K562 (cell line): Measurements from ENCODE around the gene SF3A2. TPM values are rescaled to one million over a fixed set of nuclear protein-coding genes. Genes with fewer than 3 reads are reported as not detected.

ENCODE experiments used
- ATAC-seq: fragments of 200-7000 bp; cut with Tn5 transposase; 3 replicates; pipeline ENCODE4 v1.9.1; 2020; ENCODE audit warnings: moderate library complexity
- BruUV-seq: library from RNA; stranded (reverse); fragments of 400-500 nt; replicated peaks from 2 replicates; lab custom pipeline; 2021; lab: Mats Ljungman, UMichigan
- CTCF ChIA-PET: fragments of 300-600 bp; formaldehyde crosslinking; extraction: SDS; loops from one replicate; lab custom pipeline; 2021; ENCODE audit warnings: low intra/inter-chr PET ratio; lab: Yijun Ruan, JAX
- POLR2A ChIA-PET: fragments of 300-600, 350-650 bp; sonication (Branson Sonifier 250); formaldehyde crosslinking; extraction: SDS; loops from one replicate; lab custom pipeline; 2021; ENCODE audit warnings: antibody characterized with exemption, inconsistent platforms; lab: Yijun Ruan, JAX
- DNase-seq, 4 experiments: peaks; one replicate each; pipeline versions ENCODE4 v3.0.0 to v3.0.0-alpha.2; 2011 to 2018; ENCODE audit warnings: low spot score in 3 of 4, mixed read lengths in 3 of 4; ENCODE audit errors: extremely low read depth in 1 of 4
- FAIRE-seq: peaks from 2 replicates; lab custom pipeline; 2011; peaks lifted over from hg19 to GRCh38; lab: Jason Lieb, UNC
- H2AFZ ChIP-seq: 2 replicates; pipeline ENCODE4 v1.6.0; 2011; ENCODE audit warnings: low read depth, low read length, control low read depth, inconsistent platforms
- H3K27ac ChIP-seq: fragments of 200-600 bp; 3 replicates; pipeline ENCODE4 v1.8.0; 2011; ENCODE audit warnings: low read depth, mild to moderate bottlenecking, control low read depth, inconsistent platforms, low read length, moderate library complexity, mixed read lengths; ENCODE audit errors: extremely low read depth
- H3K27me3 ChIP-seq, 2 experiments: fragments of 300-600 bp in 1 of 2; 2 replicates in 1 of 2; 3 replicates in 1 of 2; pipeline versions ENCODE4 v1.6.0 to v1.8.0; 2011; ENCODE audit warnings: inconsistent platforms in 2 of 2, low read length in 2 of 2, mild to moderate bottlenecking in 1 of 2, mixed read lengths in 1 of 2, moderate library complexity in 1 of 2; ENCODE audit not compliant: control insufficient read depth in 2 of 2, insufficient read depth in 2 of 2
- H3K36me3 ChIP-seq: fragments of 300-600 bp; 3 replicates; pipeline ENCODE4 v1.8.0; 2011; ENCODE audit warnings: mild to moderate bottlenecking, low read length, inconsistent platforms; ENCODE audit not compliant: control insufficient read depth, insufficient read depth
- H3K4me1 ChIP-seq, 2 experiments: fragments of 200-600 bp in 1 of 2; replicated peaks in 1 of 2; 2 replicates in 1 of 2; 3 replicates in 1 of 2; pipeline versions ENCODE4 v1.5.1 to v1.8.0; 2011; ENCODE audit warnings: inconsistent platforms in 2 of 2, low read length in 2 of 2, mild to moderate bottlenecking in 1 of 2, mixed read lengths in 1 of 2, moderate library complexity in 1 of 2; ENCODE audit not compliant: control insufficient read depth in 2 of 2, insufficient read depth in 2 of 2
- H3K4me2 ChIP-seq: 2 replicates; pipeline ENCODE4 v1.6.1; 2011; ENCODE audit warnings: low read length, control low read depth, inconsistent platforms, mixed read lengths; ENCODE audit not compliant: insufficient read depth
- H3K4me3 ChIP-seq: fragments of 200-600 bp; sonication (generic), shearing (Covaris generic); 2 replicates; pipeline ENCODE4 v1.5.1; 2016; ENCODE audit warnings: control low read depth, inconsistent platforms
- H3K79me2 ChIP-seq: fragments of 200-600 bp; 3 replicates; pipeline ENCODE4 v1.8.0; 2011; ENCODE audit warnings: low read length, inconsistent platforms; ENCODE audit not compliant: control insufficient read depth, insufficient read depth
- H3K9ac ChIP-seq, 2 experiments: 2 replicates each; pipeline versions ENCODE4 v1.6.0 to v1.6.1; 2011; ENCODE audit warnings: low read depth in 2 of 2, low read length in 2 of 2, control low read depth in 1 of 2, inconsistent platforms in 1 of 2, mild to moderate bottlenecking in 1 of 2, mixed read lengths in 1 of 2; ENCODE audit not compliant: insufficient read depth in 1 of 2
- H3K9me1 ChIP-seq: one replicate; pipeline ENCODE4 v1.6.0; 2011; ENCODE audit warnings: inconsistent platforms, mild to moderate bottlenecking, low read length, moderate library complexity; ENCODE audit not compliant: control insufficient read depth, insufficient read depth
- H3K9me3 ChIP-seq: replicated peaks from 2 replicates; pipeline ENCODE4 v1.5.1; 2011; ENCODE audit warnings: low read depth, low read length, inconsistent platforms; ENCODE audit not compliant: control insufficient read depth, insufficient read depth
- H4K20me1 ChIP-seq: replicated peaks from 2 replicates; pipeline ENCODE4 v1.6.1; 2011; ENCODE audit warnings: low read length, inconsistent platforms, mixed read lengths; ENCODE audit not compliant: control insufficient read depth, insufficient read depth
- ARID3A ChIP-seq: IDR thresholded peaks from 2 replicates; pipeline ENCODE4 v1.6.1; 2012; ENCODE audit warnings: low read depth, low read length, improper control_type of control experiment, borderline replicate concordance
- GTF3C2 ChIP-seq: IDR thresholded peaks from 3 replicates; pipeline ENCODE4 v1.6.1; 2011; ENCODE audit warnings: borderline replicate concordance, mild to moderate bottlenecking, moderate library complexity; ENCODE audit not compliant: insufficient read length; ENCODE audit errors: extremely low read depth
- HBP1 ChIP-seq: fragments of 450-650 bp; formaldehyde crosslinking; IDR thresholded peaks from 2 replicates; pipeline ENCODE4 v1.4.0; 2022; ENCODE audit warnings: missing genetic modification characterization
- HDAC2 ChIP-seq: fragments of 450-650 bp; IDR thresholded peaks from 2 replicates; pipeline ENCODE4 v1.6.1; 2016; ENCODE audit warnings: mild to moderate bottlenecking
- MAFK ChIP-seq: IDR thresholded peaks from 2 replicates; pipeline ENCODE4 v1.6.1; 2011; ENCODE audit warnings: low read length, improper control_type of control experiment
- MTA2 ChIP-seq: fragments of 450-650 bp; IDR thresholded peaks from 2 replicates; pipeline ENCODE4 v1.6.1; 2016; ENCODE audit warnings: low read depth
- POLR2G ChIP-seq: fragments of 200-400 bp; formaldehyde crosslinking; IDR thresholded peaks from 2 replicates; pipeline ENCODE4 v1.6.1; 2017; ENCODE audit warnings: low read depth, mild to moderate bottlenecking, antibody characterized with exemption, low read length, moderate library complexity
- PTTG1 ChIP-seq: fragments of 450-650 bp; IDR thresholded peaks from 2 replicates; pipeline ENCODE4 v1.6.1; 2016; ENCODE audit warnings: low read depth, mild to moderate bottlenecking, missing genetic modification characterization, missing compliant biosample characterization
- SMAD2 ChIP-seq: fragments of 150-350 bp; IDR thresholded peaks from 2 replicates; pipeline ENCODE4 v1.6.1; 2014; ENCODE audit warnings: low read depth, mild to moderate bottlenecking, low read length
- SRF ChIP-seq, 2 experiments: fragments of 250-450, 450-650 bp in 1 of 2; sonication (Bioruptor Pico) in 1 of 2; sonication (generic) in 1 of 2; formaldehyde crosslinking; IDR thresholded peaks; 2 replicates each; pipeline versions ENCODE4 v1.5.0 to v1.5.1; 2020 to 2022; ENCODE audit warnings: mild to moderate bottlenecking in 1 of 2, missing genetic modification reagents in 1 of 2
- STAG1 ChIP-seq: sonication (generic); formaldehyde crosslinking; IDR thresholded peaks from 2 replicates; pipeline ENCODE4 v1.5.0; 2020; ENCODE audit warnings: missing genetic modification reagents, borderline replicate concordance
- THRA ChIP-seq: fragments of 450-650 bp; IDR thresholded peaks from 2 replicates; pipeline ENCODE4 v1.6.1; 2017; ENCODE audit warnings: mild to moderate bottlenecking, moderate library complexity
- ZNF41 ChIP-seq: fragments of 250-450 bp; sonication (Bioruptor Pico); conservative IDR thresholded peaks from 2 replicates; pipeline ENCODE4 v1.4.0; 2020; ENCODE audit warnings: mild to moderate bottlenecking
- ZNF740 ChIP-seq, 3 experiments: fragments of 200-800 bp in 1 of 3; sonication (Bioruptor generic) in 1 of 3; sonication (generic) in 1 of 3; formaldehyde crosslinking in 1 of 3; IDR thresholded peaks; 2 replicates each; pipeline versions ENCODE4 v1.6.1 to v1.8.0; 2016 to 2022; ENCODE audit warnings: mild to moderate bottlenecking in 2 of 3, missing compliant biosample characterization in 2 of 3, missing genetic modification characterization in 2 of 3, missing genetic modification reagents in 1 of 3
- whole genome bisulfite sequencing: fragments of 100-300 bp; shearing (Covaris generic); methylation state at CpG from one replicate; pipeline ENCODE4 v1.1.6; 2016; ENCODE audit warnings: low coverage, mixed read lengths; ENCODE audit not compliant: insufficient coverage; ENCODE audit errors: missing lambda C conversion rate; 5-methylcytosine and 5-hydroxymethylcytosine counted together
- in situ Hi-C: fragments of 300-500 bp; cut with MboI; formaldehyde crosslinking; loops from 4 replicates; pipeline ENCODE4 v1.15.0; 2018; ENCODE audit warnings: inconsistent platforms, mixed read lengths
- intact Hi-C: fragments of 100-400 bp; cut with micrococcal nuclease; formaldehyde crosslinking; loops from 2 replicates; pipeline ENCODE4 v1.14.2; 2022
- polyA plus RNA-seq, 8 experiments: library from polyadenylated mRNA; depleted of rRNA in 4 of 8; stranded (reverse) in 5 of 8; unstranded in 3 of 8; fragments of >200 nt; fragmentation: Nextera tagmentation in 2 of 8; fragmentation: Illumina TruSeq in 1 of 8; extraction: Ambion mirVana in 2 of 8; extraction: Trizol in 1 of 8; gene quantifications; 2 replicates each; pipeline versions ENCODE4 v1.2.1 to v1.2.3, GENCODE V29; 2011 to 2014; ENCODE audit warnings: inconsistent platforms in 1 of 8, missing spikeins in 1 of 8
- total RNA-seq, 7 experiments: library from RNA; depleted of rRNA in 6 of 7; stranded (reverse); fragments of >200 nt in 6 of 7; fragmentation: Illumina TruSeq in 2 of 7; extraction: Trizol in 2 of 7; gene quantifications; 2 replicates each; pipeline versions ENCODE4 v1.2.1 to v1.2.3, GENCODE V29; 2011 to 2021; ENCODE audit warnings: low replicate concordance in 1 of 7

Gene SF3A2
- total and polyA plus RNA-seq, 9 of the 15 experiments (the other 6 are each of a cell fraction or from before 2014, with no cell fraction given): 0.17 to 194 (median 22.8) TPM

- peaks cover 37% of the 10 kb centered on the region; the same call in 2 of the 3 replicates for H3K36me3 ChIP-seq
- no peaks in the 10 kb centered on the region for H3K9me3 ChIP-seq
- DNase-seq: no peak
- no peak for ATAC-seq
- in situ Hi-C loops (no loop called here), intact Hi-C loops (no loop called here)
- no peaks in the 10 kb centered on the region for H3K27me3 ChIP-seq
- no peak for FAIRE-seq
- no peak overlapping the region for H3K9ac ChIP-seq
- H3K79me2 ChIP-seq: no peaks in the 10 kb centered on the region
- WGBS: 100% methylated on average over 1 of the region's 40 CpGs
- no peak overlapping the region for H2AFZ ChIP-seq
- H3K9me1 ChIP-seq: no peaks in the 10 kb centered on the region
- no peak overlapping the region for H3K4me3 ChIP-seq
- H3K4me2 ChIP-seq: no peak overlapping the region
- CTCF ChIA-PET: no interaction called here
- POLR2A ChIA-PET: interaction anchor here (0.6 to 3.3 kb wide), 5 partner anchors 9 to 44 kb away, joined by 3 to 35 read pairs (median 5); no protein-coding TSS in a partner anchor
- no peaks in the 10 kb centered on the region for H4K20me1 ChIP-seq
- BruUV-seq: no TSS peak
- no peak overlapping the region for H3K27ac ChIP-seq
- H3K4me1 ChIP-seq: peaks cover 0 to 73% of the 10 kb centered on the region in 2 experiments; a peak in 2 of 5 replicates
- TF ChIP-seq ZNF740 (CRISPR knock-in tag; IDR thresholded peaks at IDR 0.05) (no peak), ZNF740 (tag; IDR thresholded peaks at IDR 0.05) (no peak), THRA (no peak), MTA2 (no peak), GTF3C2 (no peak), SRF (CRISPR knock-in tag; IDR thresholded peaks at IDR 0.05) (no peak), ZNF41 (no peak), HBP1 (CRISPR knock-in tag) (no peak), PTTG1 (tag) (no peak), SMAD2 (no peak), MAFK (no peak), ARID3A (no peak), STAG1 (no peak), HDAC2 (no peak), POLR2G (peak; percentile 45)
Measured at GRCh38 chr19:2250766-2251105, 14.1 kb downstream of the SF3A2 start.
